HepG2 (cell line): ENCODE results near the gene SLC25A11. TPM values are rescaled to one million over a fixed set of nuclear protein-coding genes. Genes with fewer than 3 reads are reported as not detected.

Experiments used
- ATF2 ChIP-seq: sonication (generic); formaldehyde crosslinking; IDR thresholded peaks from 2 replicates; pipeline ENCODE4 v1.4.0; 2020; ENCODE audit warnings: missing genetic modification reagents
- CC2D1A ChIP-seq: sonication (generic); formaldehyde crosslinking; IDR thresholded peaks from 2 replicates; pipeline ENCODE4 v1.8.1; 2023; ENCODE audit warnings: mild to moderate bottlenecking, missing genetic modification reagents
- CREB1 ChIP-seq, 2 experiments: fragments of 450-650 bp in 1 of 2; IDR thresholded peaks; 2 replicates each; pipeline ENCODE4 v1.6.1; 2016 to 2017; ENCODE audit warnings: control low read depth in 1 of 2, mild to moderate bottlenecking in 1 of 2, missing compliant biosample characterization in 1 of 2, missing genetic modification characterization in 1 of 2
- CREB3 ChIP-seq: sonication (generic); formaldehyde crosslinking; IDR thresholded peaks from 2 replicates; pipeline ENCODE4 v1.5.0; 2020; ENCODE audit warnings: missing genetic modification reagents
- DNMT1 ChIP-seq: sonication (generic); formaldehyde crosslinking; IDR thresholded peaks from 2 replicates; pipeline ENCODE4 v1.5.1; 2020; ENCODE audit warnings: mild to moderate bottlenecking, missing genetic modification reagents
- EEA1 ChIP-seq: sonication (generic); formaldehyde crosslinking; IDR thresholded peaks from 2 replicates; pipeline ENCODE4 v1.5.1; 2020; ENCODE audit warnings: mild to moderate bottlenecking, missing genetic modification reagents, borderline replicate concordance
- FLYWCH1 ChIP-seq: sonication (generic); formaldehyde crosslinking; IDR thresholded peaks from 2 replicates; pipeline ENCODE4 v1.8.1; 2023; ENCODE audit warnings: mild to moderate bottlenecking, missing genetic modification reagents
- GABPB1 ChIP-seq: IDR thresholded peaks from 2 replicates; pipeline ENCODE4 v1.6.1; 2016; ENCODE audit warnings: mild to moderate bottlenecking, missing genetic modification reagents, moderate library complexity, missing compliant biosample characterization
- HMG20A ChIP-seq: IDR thresholded peaks from 2 replicates; pipeline ENCODE4 v1.6.1; 2016; ENCODE audit warnings: borderline replicate concordance
- HNF1B ChIP-seq: sonication (generic); formaldehyde crosslinking; IDR thresholded peaks from 2 replicates; pipeline ENCODE4 v1.5.1; 2020; ENCODE audit warnings: mild to moderate bottlenecking, moderate library complexity, missing genetic modification reagents
- KLF13 ChIP-seq: sonication (generic); formaldehyde crosslinking; IDR thresholded peaks from 2 replicates; pipeline ENCODE4 v1.4.0; 2020; ENCODE audit warnings: mild to moderate bottlenecking, missing genetic modification reagents
- MTF1 ChIP-seq: sonication (generic); formaldehyde crosslinking; IDR thresholded peaks from 2 replicates; pipeline ENCODE4 v1.5.0; 2020; ENCODE audit warnings: missing genetic modification reagents
- PTBP1 ChIP-seq: fragments of 200-400 bp; formaldehyde crosslinking; IDR thresholded peaks from 2 replicates; pipeline ENCODE4 v1.6.1; 2018; ENCODE audit warnings: low read length, low read depth; ENCODE audit not compliant: poor library complexity, severe bottlenecking
- SCMH1 ChIP-seq: sonication (generic); formaldehyde crosslinking; IDR thresholded peaks from 2 replicates; pipeline ENCODE4 v1.9.0; 2021; ENCODE audit warnings: missing genetic modification reagents, mild to moderate bottlenecking, borderline replicate concordance
- SKI ChIP-seq: fragments of 450-650 bp; IDR thresholded peaks from one replicate; pipeline ENCODE4 v1.6.1; 2018; ENCODE audit warnings: mild to moderate bottlenecking; ENCODE audit not compliant: partially characterized antibody
- SMC3 ChIP-seq: IDR thresholded peaks from 2 replicates; pipeline ENCODE4 v1.6.1; 2011; ENCODE audit warnings: low read length, improper control_type of control experiment
- SRSF1 ChIP-seq: fragments of 200-400 bp; formaldehyde crosslinking; optimal IDR thresholded peaks from 2 replicates; pipeline ENCODE3; 2017; ENCODE audit warnings: mild to moderate bottlenecking, low read depth, low read length, moderate library complexity
- STAG1 ChIP-seq: sonication (generic); formaldehyde crosslinking; IDR thresholded peaks from 2 replicates; pipeline ENCODE4 v1.4.0; 2020; ENCODE audit warnings: missing genetic modification reagents
- TERF1 ChIP-seq: sonication (generic); formaldehyde crosslinking; IDR thresholded peaks from 2 replicates; pipeline ENCODE4 v1.8.0; 2022; ENCODE audit warnings: mild to moderate bottlenecking, missing genetic modification reagents, moderate library complexity
- XRCC5 ChIP-seq: fragments of 200-400 bp; formaldehyde crosslinking; optimal IDR thresholded peaks from 2 replicates; pipeline ENCODE3; 2017; ENCODE audit warnings: mild to moderate bottlenecking, low read length
- ZFY ChIP-seq: sonication (generic); formaldehyde crosslinking; IDR thresholded peaks from 2 replicates; pipeline ENCODE4 v1.4.0; 2020; ENCODE audit warnings: missing genetic modification reagents
- ZNF558 ChIP-seq: sonication (generic); formaldehyde crosslinking; IDR thresholded peaks from 2 replicates; pipeline ENCODE4 v1.9.0; 2022; ENCODE audit warnings: mild to moderate bottlenecking, missing genetic modification reagents, borderline replicate concordance
- ZNF569 ChIP-seq: sonication (generic); formaldehyde crosslinking; IDR thresholded peaks from 2 replicates; pipeline ENCODE4 v1.5.0; 2020; ENCODE audit warnings: mild to moderate bottlenecking, missing genetic modification reagents, moderate library complexity, borderline replicate concordance
- ZNF720 ChIP-seq: sonication (generic); formaldehyde crosslinking; IDR thresholded peaks from 2 replicates; pipeline ENCODE4 v1.4.0; 2020; ENCODE audit warnings: missing genetic modification reagents
- ZNF83 ChIP-seq: sonication (generic); formaldehyde crosslinking; IDR thresholded peaks from 2 replicates; pipeline ENCODE4 v1.4.0; 2020; ENCODE audit warnings: missing genetic modification reagents, mild to moderate bottlenecking, borderline replicate concordance
- ZSCAN12 ChIP-seq: sonication (generic); formaldehyde crosslinking; IDR thresholded peaks from 2 replicates; pipeline ENCODE4 v1.9.0; 2021; ENCODE audit warnings: mild to moderate bottlenecking, missing genetic modification reagents
- polyA plus RNA-seq, 8 experiments: library from polyadenylated mRNA; depleted of rRNA in 3 of 8; stranded (reverse) in 7 of 8; unstranded in 1 of 8; fragments of >200 nt; fragmentation: Illumina TruSeq in 4 of 8; extraction: Trizol in 4 of 8; gene quantifications; 2 replicates each; pipeline versions ENCODE4 v1.2.1 to v1.2.3, GENCODE V29; 2011 to 2016; ENCODE audit warnings: low read depth in 4 of 8, missing spikeins in 1 of 8, mixed read lengths in 1 of 8; ENCODE audit not compliant: insufficient read depth in 1 of 8
- total RNA-seq, 5 experiments: library from RNA; depleted of rRNA; stranded (reverse); fragments of >200 nt; fragmentation: Illumina TruSeq; extraction: Trizol; gene quantifications; 2 replicates each; pipeline ENCODE4 v1.2.3, GENCODE V29; 2016; ENCODE audit warnings: low read depth in 1 of 5

SLC25A11 gene
- total and polyA plus RNA-seq, 2 of the 13 experiments (the other 11 are each of a cell fraction or from before 2014, with no cell fraction given): 35.4 to 47.2 TPM

GRCh38 chr17:4947411-4948165 is 7.7 kb upstream of the SLC25A11 start (continued):
- TF ChIP-seq CC2D1A (CRISPR knock-in tag) (no peak), SKI (no peak), CREB3 (CRISPR knock-in tag) (0 out of 2 replicates have a peak, but pooled peaks have one; percentile 11), MTF1 (CRISPR knock-in tag) (no peak), GABPB1 (CRISPR knock-in tag) (peak; percentile 88), STAG1 (CRISPR knock-in tag) (no peak), FLYWCH1 (CRISPR knock-in tag) (no peak), SRSF1 (peak; percentile 39), ATF2 (CRISPR knock-in tag) (no peak), SCMH1 (CRISPR knock-in tag) (no peak), ZNF569 (CRISPR knock-in tag) (no peak), ZSCAN12 (CRISPR knock-in tag) (peak; percentile 27; the same call in 1 of the 2 replicates), SMC3 (no peak), TERF1 (CRISPR knock-in tag) (no peak), XRCC5 (no peak), KLF13 (no peak), ZFY (CRISPR knock-in tag) (peak; percentile 68), HNF1B (CRISPR knock-in tag) (0 out of 2 replicates have a peak, but pooled peaks have one; percentile 54), PTBP1 (no peak), ZNF83 (no peak; the same call in 1 of the 2 replicates), HMG20A (CRISPR knock-in tag) (no peak), CREB1 (IDR thresholded peaks at IDR 0.05) (no peak), CREB1 (CRISPR knock-in tag; IDR thresholded peaks at IDR 0.05) (no peak), ZNF558 (no peak), DNMT1 (CRISPR knock-in tag) (no peak), EEA1 (no peak), ZNF720 (CRISPR knock-in tag) (no peak)
